HG02571 (cell line): ENCODE measurements around the gene CDH23.
A peak's percentile ranks its signal among the peaks of the same experiment; 100 is the strongest.

Experiments
- ATAC-seq: cut with Tn5 transposase; IDR thresholded peaks from one replicate; pipeline ENCODE4 v1.9.1; 2021; ENCODE audit warnings: mild to moderate bottlenecking, moderate library complexity; ENCODE audit not compliant: unreplicated experiment

The CDH23 gene

GRCh38 chr10:71396711-71397295, at the start of gene CDH23:
CDH23 (plus strand) TSS chr10:71396920; CDS start chr10:71439832, 42,912 bp downstream.
- ATAC-seq = no peak

- no peak for ATAC-seq
Measured at GRCh38 chr10:71347587-71348395, 48.9 kb upstream of the CDH23 start.

- ATAC-seq = no peak
Measured at GRCh38 chr10:71348850-71349249, 47.9 kb upstream of the CDH23 start.

- ATAC-seq = no peak
Measured at GRCh38 chr10:71349406-71349805, 47.3 kb upstream of the CDH23 start.

GRCh38 chr10:71351087-71351486, 45.6 kb upstream of the CDH23 start:
- no peak for ATAC-seq

- ATAC-seq = no peak
Measured at GRCh38 chr10:71351628-71352319, 44.9 kb upstream of the CDH23 start.

GRCh38 chr10:71353639-71354038, 43.1 kb upstream of the CDH23 start:
- ATAC-seq = no peak

- ATAC-seq = no peak
Measured at GRCh38 chr10:71354776-71355175, 41.9 kb upstream of the CDH23 start.

GRCh38 chr10:71355886-71356285, 40.8 kb upstream of the CDH23 start:
- ATAC-seq = no peak

- no peak for ATAC-seq
Measured at GRCh38 chr10:71357792-71358265, 38.9 kb upstream of the CDH23 start.

GRCh38 chr10:71358277-71358676, 38.4 kb upstream of the CDH23 start:
- ATAC-seq = no peak

- ATAC-seq = peak; percentile 6
Measured at GRCh38 chr10:71358906-71359305, 37.8 kb upstream of the CDH23 start.

- ATAC-seq = peak; percentile 48
Measured at GRCh38 chr10:71359364-71360046, 37.2 kb upstream of the CDH23 start.

- ATAC-seq = no peak
Measured at GRCh38 chr10:71360735-71361134, 36.0 kb upstream of the CDH23 start.

- ATAC-seq = no peak
Measured at GRCh38 chr10:71361581-71361980, 35.1 kb upstream of the CDH23 start.

- no peak for ATAC-seq
Measured at GRCh38 chr10:71362141-71362540, 34.6 kb upstream of the CDH23 start.

- ATAC-seq = no peak
Measured at GRCh38 chr10:71363936-71364335, 32.8 kb upstream of the CDH23 start.

GRCh38 chr10:71365366-71365765, 31.4 kb upstream of the CDH23 start:
- ATAC-seq = no peak

- no peak for ATAC-seq
Measured at GRCh38 chr10:71366690-71367089, 30.0 kb upstream of the CDH23 start.

- ATAC-seq = no peak
Measured at GRCh38 chr10:71367271-71367670, 29.4 kb upstream of the CDH23 start.

GRCh38 chr10:71368176-71368575, 28.5 kb upstream of the CDH23 start:
- no peak for ATAC-seq
